HFF-Myc (cell line): ENCODE measurements around the gene STK38L.
A peak's percentile ranks its signal among the peaks of the same experiment; 100 is the strongest.

Experiments used
- DNase-seq: peaks from one replicate; pipeline ENCODE4 v3.0.0-alpha.2; 2011; ENCODE audit warnings: low read depth; ENCODE audit errors: extremely low read depth
- H3K4me3 ChIP-seq: replicated peaks from 2 replicates; pipeline ENCODE4 v1.5.1; 2011; ENCODE audit warnings: low read depth, mild to moderate bottlenecking, control low read depth, low read length
- CTCF ChIP-seq: IDR thresholded peaks from 2 replicates; pipeline ENCODE4 v1.5.1; 2012; ENCODE audit warnings: mild to moderate bottlenecking, low read depth, low read length, control low read depth; ENCODE audit errors: missing control alignments

STK38L gene

GRCh38 chr12:27319409-27319808, 75.3 kb downstream of the STK38L start:
- TF ChIP-seq CTCF: no peak
- no peak for DNase-seq
- H3K4me3 ChIP-seq: no peak overlapping the region

DNA sequence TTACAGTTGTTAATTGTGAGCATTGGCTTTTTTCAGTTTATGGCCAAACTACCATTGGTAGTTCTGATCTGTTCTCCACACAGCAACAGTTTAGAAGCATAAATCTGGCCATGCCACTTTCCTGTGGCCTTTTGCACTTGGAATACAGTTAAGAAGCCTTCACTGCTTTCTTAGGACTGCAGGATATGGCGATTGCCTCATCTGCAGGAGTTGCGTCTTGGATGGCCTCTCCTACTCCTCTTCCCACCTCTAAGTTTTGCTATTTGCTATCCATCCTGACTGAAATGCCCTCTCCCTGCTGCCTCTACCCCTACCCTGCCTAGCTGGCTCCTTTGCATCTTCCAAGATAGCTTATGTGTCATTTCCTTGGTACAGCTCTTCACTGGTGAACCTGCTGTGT, 75.8 kb downstream of the STK38L start:
- H3K4me3 ChIP-seq: no peak overlapping the region
- no peak for TF ChIP-seq CTCF

GRCh38 chr12:27324530-27324929, 80.4 kb downstream of the STK38L start:
- TF ChIP-seq CTCF: no peak
- no peak overlapping the region for H3K4me3 ChIP-seq
- no peak for DNase-seq

More for the DNA sequence above, 75.8 kb downstream of the STK38L start:
- DNase-seq: no peak

DNA sequence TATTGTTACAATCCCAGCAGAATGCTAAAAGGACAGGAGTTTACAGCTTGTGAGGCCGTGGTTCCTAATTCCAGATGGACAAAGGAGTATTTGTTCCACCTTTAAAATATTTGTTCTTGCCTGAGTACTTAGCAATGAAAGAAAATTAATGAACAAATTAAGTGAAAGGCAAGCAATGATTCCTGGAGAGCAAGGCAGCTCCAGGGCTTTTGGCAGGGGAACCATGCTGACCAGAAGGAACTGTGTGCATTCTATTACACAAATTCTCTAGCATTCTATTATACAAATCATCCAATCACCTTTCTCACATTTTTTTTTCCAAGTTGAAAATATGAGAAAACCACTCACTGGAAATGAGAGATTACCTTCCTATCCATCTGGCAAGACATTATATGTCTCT, 86.8 kb downstream of the STK38L start:
- TF ChIP-seq CTCF: no peak
- no peak overlapping the region for H3K4me3 ChIP-seq
- DNase-seq: no peak

DNA sequence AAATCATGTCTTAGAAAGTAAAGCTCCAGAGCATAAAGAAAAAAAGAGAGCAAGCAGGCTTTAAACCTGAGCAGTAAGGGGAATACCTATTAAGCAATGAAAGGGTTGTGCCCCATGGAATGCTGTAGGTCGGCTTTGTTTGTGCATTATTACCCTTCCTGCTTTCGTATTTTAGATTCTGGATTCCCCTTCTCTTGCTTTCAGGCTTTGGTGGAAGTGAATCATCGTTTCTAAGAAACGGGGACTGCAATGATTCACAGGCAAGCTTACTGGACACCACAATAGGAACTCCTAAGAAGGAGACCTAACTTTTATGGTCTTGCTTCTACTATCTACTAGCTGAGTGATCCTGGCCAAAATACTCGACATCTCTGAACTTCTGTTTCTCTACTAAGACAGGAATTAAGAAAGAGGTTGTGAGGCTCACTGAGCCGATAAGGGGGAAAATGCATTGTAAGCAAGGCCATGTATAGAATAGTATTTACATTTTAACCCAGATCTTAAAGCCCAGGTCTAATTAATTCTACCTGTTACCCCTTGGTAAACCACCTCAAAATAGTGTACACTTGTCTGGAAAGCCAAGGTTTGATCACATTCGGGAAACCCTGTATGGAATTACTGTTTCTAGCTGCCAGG, 87.3 kb downstream of the STK38L start:
- peak; percentile 72 for DNase-seq
- TF ChIP-seq CTCF: no peak
- no peak overlapping the region for H3K4me3 ChIP-seq

DNA sequence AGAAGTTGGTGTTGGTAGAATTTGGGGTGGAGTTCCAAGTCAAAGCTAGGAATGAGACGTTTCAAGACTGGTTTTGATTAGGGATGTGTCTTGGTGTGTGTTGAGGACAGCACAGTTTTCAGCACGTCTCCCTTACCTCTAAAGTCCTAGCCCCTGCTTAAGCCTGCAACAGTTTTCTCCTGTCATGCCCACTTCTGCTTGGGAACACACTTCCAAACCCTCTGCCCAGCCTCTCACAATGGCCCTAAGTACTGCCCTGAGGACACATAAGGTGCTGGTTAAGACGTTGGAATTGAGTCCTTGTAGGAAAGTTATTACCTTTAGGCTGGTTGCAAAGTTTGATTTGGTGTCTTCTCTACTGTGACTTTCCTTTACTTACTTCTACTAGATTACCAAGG, 87.8 kb downstream of the STK38L start:
- peak overlapping the region; percentile 73 for H3K4me3 ChIP-seq
- no peak for TF ChIP-seq CTCF
- DNase-seq: no peak

GRCh38 chr12:27332407-27332713, 88.3 kb downstream of the STK38L start:
- no peak for TF ChIP-seq CTCF
- peak overlapping the region; percentile 73 for H3K4me3 ChIP-seq
- no peak for DNase-seq
